Mesothelial cell of epicardium (in vitro differentiated cells): Measurements from ENCODE around the gene KLF12. TPM values are rescaled to one million over a fixed set of nuclear protein-coding genes. Genes with fewer than 3 reads are reported as not detected.

Experiments used
- DNase-seq, 2 experiments: peaks; one replicate each; pipeline ENCODE4 v3.0.0; 2021; ENCODE audit warnings: low spot score in 2 of 2; ENCODE audit not compliant: unreplicated experiment in 2 of 2
- H3K27ac Mint-ChIP-seq: 2 replicates; pipeline ENCODE4 v1.8.0; 2021; ENCODE audit warnings: mixed read lengths
- H3K27me3 Mint-ChIP-seq: 2 replicates; pipeline ENCODE4 v1.8.0; 2021; ENCODE audit warnings: low read depth, mixed read lengths
- H3K36me3 Mint-ChIP-seq: 2 replicates; pipeline ENCODE4 v1.8.0; 2021; ENCODE audit warnings: mixed read lengths
- H3K4me1 Mint-ChIP-seq: 2 replicates; pipeline ENCODE4 v1.8.0; 2021; ENCODE audit warnings: mixed read lengths
- H3K4me3 Mint-ChIP-seq: 2 replicates; pipeline ENCODE4 v1.8.0; 2021; ENCODE audit warnings: mild to moderate bottlenecking, moderate library complexity, mixed read lengths
- H3K9me3 Mint-ChIP-seq: 2 replicates; pipeline ENCODE4 v1.8.0; 2021; ENCODE audit warnings: mixed read lengths
- CTCF ChIP-seq: fragments of 200-600 bp; sonication (generic); IDR thresholded peaks from one replicate; pipeline ENCODE4 v1.5.0; 2021; ENCODE audit warnings: antibody characterized with exemption; ENCODE audit not compliant: unreplicated experiment
- total RNA-seq: library from RNA; stranded (reverse); gene quantifications from 3 replicates; pipeline ENCODE4 v1.2.1, GENCODE V29; 2021

The KLF12 gene
- total RNA-seq, 1 donor from 2014 or later: 33.9 TPM

GRCh38 chr13:74115133-74115532, 19.1 kb downstream of the KLF12 start:
- no peak overlapping the region for H3K4me3 Mint-ChIP-seq
- H3K9me3 Mint-ChIP-seq: peaks cover 44% of the 10 kb centered on the region
- no peak for DNase-seq
- no peak for TF ChIP-seq CTCF
- no peaks in the 10 kb centered on the region for H3K27me3 Mint-ChIP-seq
- H3K27ac Mint-ChIP-seq: no peak overlapping the region
- H3K4me1 Mint-ChIP-seq: no peaks in the 10 kb centered on the region
- peaks cover 49% of the 10 kb centered on the region for H3K36me3 Mint-ChIP-seq

GRCh38 chr13:74114641-74115040, 19.6 kb downstream of the KLF12 start:
- no peaks in the 10 kb centered on the region for H3K4me1 Mint-ChIP-seq
- no peaks in the 10 kb centered on the region for H3K27me3 Mint-ChIP-seq
- peaks cover 46% of the 10 kb centered on the region for H3K36me3 Mint-ChIP-seq
- TF ChIP-seq CTCF: no peak
- H3K27ac Mint-ChIP-seq: no peak overlapping the region
- DNase-seq: no peak
- peaks cover 41% of the 10 kb centered on the region for H3K9me3 Mint-ChIP-seq
- no peak overlapping the region for H3K4me3 Mint-ChIP-seq

GRCh38 chr13:74114202-74114601, 20.0 kb downstream of the KLF12 start:
- peaks cover 37% of the 10 kb centered on the region for H3K9me3 Mint-ChIP-seq
- TF ChIP-seq CTCF: no peak
- H3K27ac Mint-ChIP-seq: no peak overlapping the region
- H3K36me3 Mint-ChIP-seq: peaks cover 42% of the 10 kb centered on the region
- no peaks in the 10 kb centered on the region for H3K4me1 Mint-ChIP-seq
- H3K27me3 Mint-ChIP-seq: no peaks in the 10 kb centered on the region
- DNase-seq: no peak
- no peak overlapping the region for H3K4me3 Mint-ChIP-seq

GRCh38 chr13:74111901-74112824, 22.0 kb downstream of the KLF12 start:
- H3K4me1 Mint-ChIP-seq: no peaks in the 10 kb centered on the region

GRCh38 chr13:74111399-74111798, 22.8 kb downstream of the KLF12 start:
- Mint-ChIP-seq H3K36me3 (peaks cover 26% of the 10 kb centered on the region), H3K27me3 (no peaks in the 10 kb centered on the region), H3K27ac (no peak overlapping the region), H3K9me3 (peaks cover 24% of the 10 kb centered on the region), H3K4me3 (no peak overlapping the region), H3K4me1 (peaks cover 3% of the 10 kb centered on the region)
- DNase-seq: no peak
- no peak for TF ChIP-seq CTCF

More at GRCh38 chr13:74111901-74112824, 22.0 kb downstream of the KLF12 start:
- TF ChIP-seq CTCF: no peak
- no peak overlapping the region for H3K4me3 Mint-ChIP-seq
- no peaks in the 10 kb centered on the region for H3K27me3 Mint-ChIP-seq
- no peak overlapping the region for H3K27ac Mint-ChIP-seq
- peaks cover 26% of the 10 kb centered on the region for H3K9me3 Mint-ChIP-seq
- peaks cover 28% of the 10 kb centered on the region for H3K36me3 Mint-ChIP-seq
- no peak for DNase-seq
